HepG2 (cell line): ENCODE measurements around the gene FOXRED2. TPM values are rescaled to one million over a fixed set of nuclear protein-coding genes. Genes with fewer than 3 reads are reported as not detected.

Source experiments
- ATAC-seq: fragments of 200-7000 bp; cut with Tn5 transposase; 3 replicates; pipeline ENCODE4 v1.9.1; 2020; ENCODE audit warnings: mild to moderate bottlenecking, moderate library complexity
- BruUV-seq: library from RNA; stranded (reverse); fragments of 400-500 nt; replicated peaks from 2 replicates; lab custom pipeline; 2021; lab: Mats Ljungman, UMichigan
- CTCF ChIA-PET: fragments of 300-600 bp; formaldehyde crosslinking; extraction: SDS; loops from one replicate; lab custom pipeline; 2021; ENCODE audit warnings: low total read pairs, inconsistent platforms, low intra/inter-chr PET ratio; lab: Yijun Ruan, JAX
- POLR2A ChIA-PET: fragments of 350-600 bp; sonication (Branson Sonifier 250); formaldehyde crosslinking; loops from one replicate; lab custom pipeline; 2020; ENCODE audit warnings: antibody characterized with exemption, inconsistent platforms; lab: Yijun Ruan, JAX
- DNase-seq: peaks from one replicate; pipeline ENCODE4 v3.0.0-alpha.2; 2015; ENCODE audit warnings: low spot score
- FAIRE-seq: peaks from 3 replicates; lab custom pipeline; 2011; peaks lifted over from hg19 to GRCh38; lab: Jason Lieb, UNC
- H2AFZ ChIP-seq: one replicate; pipeline ENCODE4 v1.6.1; 2011; ENCODE audit warnings: low read length, inconsistent platforms
- H3K27ac ChIP-seq: fragments of 300-600 bp; 3 replicates; pipeline ENCODE4 v1.8.0; 2011; ENCODE audit warnings: mixed run types, mild to moderate bottlenecking, mixed read lengths, low read length, inconsistent platforms; ENCODE audit not compliant: insufficient read depth; ENCODE audit errors: extremely low read length
- H3K27me3 ChIP-seq, 2 experiments: fragments of 200-600 bp in 1 of 2; 2 replicates in 1 of 2; 3 replicates in 1 of 2; pipeline versions ENCODE4 v1.6.0 to v1.8.0; 2011; ENCODE audit warnings: low read length in 2 of 2, mild to moderate bottlenecking in 2 of 2, moderate library complexity in 2 of 2, inconsistent platforms in 1 of 2; ENCODE audit not compliant: insufficient read depth in 2 of 2, control insufficient read depth in 1 of 2
- H3K36me3 ChIP-seq, 2 experiments: fragments of 200-600 bp in 1 of 2; replicated peaks in 1 of 2; 2 replicates in 1 of 2; 3 replicates in 1 of 2; pipeline versions ENCODE4 v1.5.1 to v1.8.0; 2011; ENCODE audit warnings: low read length in 2 of 2, inconsistent platforms in 1 of 2; ENCODE audit not compliant: insufficient read depth in 2 of 2, control insufficient read depth in 1 of 2
- H3K4me1 ChIP-seq: 2 replicates; pipeline ENCODE4 v1.5.1; 2012; ENCODE audit warnings: low read length, inconsistent platforms; ENCODE audit not compliant: insufficient read depth
- H3K4me2 ChIP-seq: 2 replicates; pipeline ENCODE4 v1.6.0; 2011; ENCODE audit warnings: low read depth, low read length, inconsistent platforms
- H3K4me3 ChIP-seq, 3 experiments: fragments of 200-600 bp in 1 of 3; sonication (generic), shearing (Covaris generic) in 1 of 3; replicated peaks in 1 of 3; 2 replicates each; pipeline ENCODE4 v1.5.1; 2011 to 2016; ENCODE audit warnings: low read length in 3 of 3, inconsistent platforms in 2 of 3, low read depth in 2 of 3, mild to moderate bottlenecking in 2 of 3, control low read depth in 1 of 3, mixed read lengths in 1 of 3; ENCODE audit not compliant: insufficient read depth in 1 of 3
- H3K79me2 ChIP-seq: one replicate; pipeline ENCODE4 v1.6.1; 2011; ENCODE audit warnings: low read length, inconsistent platforms; ENCODE audit not compliant: insufficient read depth
- H3K9ac ChIP-seq: 2 replicates; pipeline ENCODE4 v1.6.0; 2011; ENCODE audit warnings: mild to moderate bottlenecking, low read depth, low read length, inconsistent platforms; ENCODE audit not compliant: insufficient read depth
- H3K9me3 ChIP-seq: 2 replicates; pipeline ENCODE4 v1.5.1; 2012; ENCODE audit warnings: mild to moderate bottlenecking, low read length
- H4K20me1 ChIP-seq: 2 replicates; pipeline ENCODE4 v1.6.0; 2011; ENCODE audit warnings: inconsistent platforms, mild to moderate bottlenecking, low read length, moderate library complexity; ENCODE audit not compliant: insufficient read depth
- ATAD3A ChIP-seq: sonication (generic); formaldehyde crosslinking; IDR thresholded peaks from 2 replicates; pipeline ENCODE4 v1.4.0; 2020; ENCODE audit warnings: missing genetic modification reagents
- HMG20A ChIP-seq: IDR thresholded peaks from 2 replicates; pipeline ENCODE4 v1.6.1; 2016; ENCODE audit warnings: borderline replicate concordance
- NCOA2 ChIP-seq: sonication (generic); formaldehyde crosslinking; IDR thresholded peaks from 2 replicates; pipeline ENCODE4 v1.8.0; 2022; ENCODE audit warnings: inconsistent platforms
- SUZ12 ChIP-seq: fragments of 150-350 bp; IDR thresholded peaks from 2 replicates; pipeline ENCODE4 v1.6.1; 2014; ENCODE audit warnings: low read depth, low read length
- TRAFD1 ChIP-seq: sonication (generic); formaldehyde crosslinking; IDR thresholded peaks from 2 replicates; pipeline ENCODE4 v1.5.1; 2020; ENCODE audit warnings: missing genetic modification reagents, mild to moderate bottlenecking, borderline replicate concordance
- ZNF546 ChIP-seq: sonication (generic); formaldehyde crosslinking; conservative IDR thresholded peaks from 2 replicates; pipeline ENCODE4 v1.8.1; 2023; ENCODE audit warnings: mild to moderate bottlenecking, missing genetic modification reagents
- ZSCAN25 ChIP-seq: sonication (generic); formaldehyde crosslinking; IDR thresholded peaks from 2 replicates; pipeline ENCODE4 v1.8.0; 2022; ENCODE audit warnings: mild to moderate bottlenecking, missing genetic modification reagents
- WGBS: methylation state at CpG from one replicate; pipeline ENCODE4 v1.1.6; 2017; ENCODE audit warnings: low lambda C conversion rate; 5-methylcytosine and 5-hydroxymethylcytosine counted together
- in situ Hi-C: cut with HindIII; loops from 2 replicates; pipeline ENCODE4 v1.10.0; 2017; ENCODE audit warnings: low pct_unique_long_range_greater_than_20kb; ENCODE audit not compliant: extremely low pct_ligation_motif_present
- intact Hi-C: fragments of 100-400 bp; cut with micrococcal nuclease; formaldehyde crosslinking; loops from one replicate; pipeline ENCODE4 v1.10.0; 2022; ENCODE audit not compliant: unreplicated experiment
- polyA plus RNA-seq, 8 experiments: library from polyadenylated mRNA; depleted of rRNA in 3 of 8; stranded (reverse) in 7 of 8; unstranded in 1 of 8; fragments of >200 nt; fragmentation: Illumina TruSeq in 4 of 8; extraction: Trizol in 4 of 8; gene quantifications; 2 replicates each; pipeline versions ENCODE4 v1.2.1 to v1.2.3, GENCODE V29; 2011 to 2016; ENCODE audit warnings: low read depth in 4 of 8, missing spikeins in 1 of 8, mixed read lengths in 1 of 8; ENCODE audit not compliant: insufficient read depth in 1 of 8
- total RNA-seq, 5 experiments: library from RNA; depleted of rRNA; stranded (reverse); fragments of >200 nt; fragmentation: Illumina TruSeq; extraction: Trizol; gene quantifications; 2 replicates each; pipeline ENCODE4 v1.2.3, GENCODE V29; 2016; ENCODE audit warnings: low read depth in 1 of 5
- TF ChIP-seq, protein P1 (sequence below): sonication (generic); formaldehyde crosslinking; IDR thresholded peaks from 2 replicates; pipeline ENCODE4 v1.9.0; 2021; ENCODE audit warnings: missing genetic modification reagents, borderline replicate concordance
- TF ChIP-seq, protein P2 (sequence below): sonication (generic); formaldehyde crosslinking; IDR thresholded peaks from 2 replicates; pipeline ENCODE4 v1.5.0; 2020; ENCODE audit warnings: missing genetic modification reagents, mild to moderate bottlenecking, borderline replicate concordance

Gene FOXRED2
- total and polyA plus RNA-seq, 2 of the 13 experiments (the other 11 are each of a cell fraction or from before 2014, with no cell fraction given): 9.3 to 28.1 TPM

DNA sequence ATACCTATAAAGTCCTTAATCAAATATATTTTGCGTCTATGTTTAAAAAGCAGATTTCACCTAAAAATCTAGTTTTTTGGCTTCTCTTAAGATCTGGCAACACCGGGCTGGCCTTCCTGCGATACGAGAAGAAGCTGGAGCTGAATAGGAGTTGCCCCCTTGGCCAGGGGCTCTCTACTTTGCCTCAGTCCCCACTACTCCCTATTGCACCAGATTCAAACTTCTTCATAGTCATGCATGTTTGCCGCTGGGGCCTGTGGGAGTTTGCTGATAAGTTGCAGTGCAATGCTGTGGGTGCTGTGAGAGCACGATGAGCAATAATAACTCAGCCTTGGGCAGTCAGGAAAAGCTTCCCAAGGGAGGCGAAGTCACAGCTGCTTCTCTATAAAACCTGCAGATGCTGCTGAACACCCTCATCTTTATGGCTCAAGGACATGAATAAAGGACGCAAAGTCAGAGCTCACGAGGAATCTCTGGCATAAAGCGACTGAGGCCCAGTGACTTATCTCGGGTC lies 37.3 kb upstream of the FOXRED2 start:
- no peaks in the 10 kb centered on the region for H3K9me3 ChIP-seq
- intact Hi-C loops: loop anchor here (10.0 kb wide), 1 partner anchor 231 kb away; the partner anchor contains the start of gene IFT27
- H3K36me3 ChIP-seq: no peaks in the 10 kb centered on the region
- CTCF ChIA-PET: interaction anchor here (5.2 kb wide), 1 partner anchor 312 kb away, joined by 67 read pairs; no protein-coding TSS in a partner anchor
- 0 out of 2 replicates have a peak, but pooled peaks cover 9% of the 10 kb centered on the region for H3K4me1 ChIP-seq
- no peak overlapping the region for H3K4me2 ChIP-seq
- peaks cover 6 to 50% of the 10 kb centered on the region in 2 experiments; a peak in 4 of 5 replicates for H3K27me3 ChIP-seq
- WGBS: 56% methylated on average over 10 of the region's 11 CpGs
- no peaks in the 10 kb centered on the region for H3K79me2 ChIP-seq
- no peak for ATAC-seq
- H3K27ac ChIP-seq: no peak overlapping the region
- no peak overlapping the region for H3K9ac ChIP-seq
- no peak for TF ChIP-seq ZNF546
- no peak for TF ChIP-seq SUZ12
- no peak for TF ChIP-seq TRAFD1
- TF ChIP-seq, protein P1, sequence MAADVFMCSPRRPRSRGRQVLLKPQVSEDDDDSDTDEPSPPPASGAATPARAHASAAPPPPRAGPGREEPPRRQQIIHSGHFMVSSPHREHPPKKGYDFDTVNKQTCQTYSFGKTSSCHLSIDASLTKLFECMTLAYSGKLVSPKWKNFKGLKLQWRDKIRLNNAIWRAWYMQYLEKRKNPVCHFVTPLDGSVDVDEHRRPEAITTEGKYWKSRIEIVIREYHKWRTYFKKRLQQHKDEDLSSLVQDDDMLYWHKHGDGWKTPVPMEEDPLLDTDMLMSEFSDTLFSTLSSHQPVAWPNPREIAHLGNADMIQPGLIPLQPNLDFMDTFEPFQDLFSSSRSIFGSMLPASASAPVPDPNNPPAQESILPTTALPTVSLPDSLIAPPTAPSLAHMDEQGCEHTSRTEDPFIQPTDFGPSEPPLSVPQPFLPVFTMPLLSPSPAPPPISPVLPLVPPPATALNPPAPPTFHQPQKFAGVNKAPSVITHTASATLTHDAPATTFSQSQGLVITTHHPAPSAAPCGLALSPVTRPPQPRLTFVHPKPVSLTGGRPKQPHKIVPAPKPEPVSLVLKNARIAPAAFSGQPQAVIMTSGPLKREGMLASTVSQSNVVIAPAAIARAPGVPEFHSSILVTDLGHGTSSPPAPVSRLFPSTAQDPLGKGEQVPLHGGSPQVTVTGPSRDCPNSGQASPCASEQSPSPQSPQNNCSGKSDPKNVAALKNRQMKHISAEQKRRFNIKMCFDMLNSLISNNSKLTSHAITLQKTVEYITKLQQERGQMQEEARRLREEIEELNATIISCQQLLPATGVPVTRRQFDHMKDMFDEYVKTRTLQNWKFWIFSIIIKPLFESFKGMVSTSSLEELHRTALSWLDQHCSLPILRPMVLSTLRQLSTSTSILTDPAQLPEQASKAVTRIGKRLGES (CRISPR knock-in tag): no peak
- no peak for TF ChIP-seq ATAD3A (CRISPR knock-in tag)
- TF ChIP-seq ZSCAN25 (CRISPR knock-in tag): no peak
- no peak for TF ChIP-seq NCOA2 (CRISPR knock-in tag)
- TF ChIP-seq, protein P2, sequence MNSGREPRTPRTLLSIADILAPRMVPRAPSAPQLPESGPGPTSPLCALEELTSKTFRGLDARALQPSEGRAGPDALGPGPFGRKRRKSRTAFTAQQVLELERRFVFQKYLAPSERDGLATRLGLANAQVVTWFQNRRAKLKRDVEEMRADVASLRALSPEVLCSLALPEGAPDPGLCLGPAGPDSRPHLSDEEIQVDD (CRISPR knock-in tag): no peak
- no peak for TF ChIP-seq HMG20A
- TF ChIP-seq, all 625 proteins: peak for 0
- POLR2A ChIA-PET: no interaction called here
- H3K4me3 ChIP-seq: no peak overlapping the region
- FAIRE-seq: no peak
- H4K20me1 ChIP-seq: no peaks in the 10 kb centered on the region
- in situ Hi-C loops: loop anchor here (10.0 kb wide), 1 partner anchor 231 kb away; the partner anchor contains the start of gene IFT27
- no TSS peak for BruUV-seq
- H2AFZ ChIP-seq: no peak overlapping the region
- no peak for DNase-seq
